DMS 273 (cell line): ENCODE results near the gene COQ5.
"Not testable (repeated sequence)": the region's sequence is repeated elsewhere in the genome, so short reads cannot be mapped to it uniquely, and the experiment has no call there.

Source experiments
- DNase-seq: peaks from one replicate; lab custom pipeline; 2025; ENCODE audit not compliant: unreplicated experiment; lab: John Stamatoyannopoulos, UW

Gene COQ5

GRCh38 chr12:120529641-120530417, 871 bp upstream of the COQ5 start:
- DNase-seq, result peak; percentile 80

DNA sequence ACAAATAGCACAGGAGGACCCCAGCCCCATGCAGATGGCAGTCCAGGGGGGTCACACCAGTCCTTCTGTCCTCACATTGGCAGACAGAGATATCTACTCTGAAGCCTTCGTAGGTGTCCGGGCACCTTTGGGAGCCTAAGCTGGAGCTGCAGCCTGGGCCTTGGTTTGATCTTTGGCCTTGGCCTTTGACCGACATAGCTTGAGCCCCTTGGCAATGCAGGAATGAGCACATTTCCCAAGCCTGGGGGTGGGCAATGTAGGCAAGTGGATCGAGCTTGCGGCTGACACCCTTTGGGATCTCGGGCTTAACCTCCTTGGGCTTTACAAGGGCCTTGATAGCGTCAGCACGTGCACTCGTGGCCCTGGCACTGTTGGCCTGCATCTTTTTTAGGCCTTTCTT, 6.4 kb downstream of the COQ5 start:
- no peak for DNase-seq

GRCh38 chr12:120519324-120519723, 9.6 kb downstream of the COQ5 start:
- DNase-seq, result not testable (repeated sequence)

GRCh38 chr12:120515496-120515895, 13.5 kb downstream of the COQ5 start:
- DNase-seq, result no peak

DNA sequence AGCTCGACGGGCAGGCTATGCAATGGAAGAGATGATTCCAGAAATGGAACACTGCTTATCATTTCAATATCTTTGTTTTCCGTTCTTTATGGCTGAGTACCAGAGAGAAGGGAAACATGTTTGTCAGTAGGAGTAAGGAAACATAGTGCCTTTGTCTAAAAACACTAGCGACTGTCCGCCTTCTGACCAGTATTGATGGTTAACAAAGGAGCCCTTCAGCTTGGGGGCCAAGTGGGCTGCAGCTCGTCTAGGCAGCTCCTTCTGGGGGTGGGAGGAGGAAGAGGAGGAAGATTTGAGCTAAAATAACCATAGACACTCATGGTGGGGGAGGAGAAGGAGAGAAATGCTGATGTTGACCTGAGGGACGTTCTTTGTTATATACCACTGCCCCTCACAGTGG, 15.0 kb downstream of the COQ5 start:
- DNase-seq, result no peak

DNA sequence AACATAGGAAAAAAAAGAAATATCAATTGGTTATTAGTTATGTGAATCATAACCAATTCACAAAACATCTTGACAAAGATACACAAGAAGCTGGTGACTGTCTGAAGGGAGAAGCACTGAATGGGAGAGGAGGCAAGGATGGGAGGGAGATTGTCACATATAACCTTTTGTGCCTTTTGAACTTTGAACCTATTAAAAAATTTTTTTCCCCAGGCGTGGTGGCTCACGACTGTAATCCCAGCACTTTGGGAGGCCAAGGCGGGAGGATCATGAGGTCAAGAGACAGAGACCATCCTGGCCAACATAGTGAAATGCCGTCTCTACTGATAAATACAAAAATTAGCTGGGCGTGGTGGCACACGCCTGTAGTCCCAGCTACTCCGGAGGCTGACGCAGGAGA, 20.4 kb downstream of the COQ5 start:
- DNase-seq, result no peak

GRCh38 chr12:120504587-120504986, 24.4 kb downstream of the COQ5 start:
- no peak for DNase-seq

DNA sequence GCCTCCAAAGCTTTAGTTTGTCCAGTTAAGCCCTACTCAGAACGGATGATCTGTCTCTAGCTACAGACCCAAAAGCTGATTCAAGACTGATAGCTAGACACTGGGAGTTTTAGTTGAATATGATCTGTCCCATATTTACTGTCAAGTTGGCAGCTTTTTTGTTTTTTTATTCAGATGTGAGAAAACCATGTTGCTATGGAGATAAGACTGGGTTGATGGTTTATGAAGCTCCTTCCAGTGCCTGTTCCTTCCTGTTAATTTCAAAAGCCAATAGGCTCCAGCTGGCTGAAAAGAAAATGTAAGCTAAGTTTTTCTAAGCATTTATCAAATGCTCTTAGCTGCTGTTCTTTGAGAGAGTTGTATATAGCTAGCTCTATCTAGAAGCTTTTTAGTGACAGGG, 28.4 kb downstream of the COQ5 start:
- DNase-seq, result no peak

DNA sequence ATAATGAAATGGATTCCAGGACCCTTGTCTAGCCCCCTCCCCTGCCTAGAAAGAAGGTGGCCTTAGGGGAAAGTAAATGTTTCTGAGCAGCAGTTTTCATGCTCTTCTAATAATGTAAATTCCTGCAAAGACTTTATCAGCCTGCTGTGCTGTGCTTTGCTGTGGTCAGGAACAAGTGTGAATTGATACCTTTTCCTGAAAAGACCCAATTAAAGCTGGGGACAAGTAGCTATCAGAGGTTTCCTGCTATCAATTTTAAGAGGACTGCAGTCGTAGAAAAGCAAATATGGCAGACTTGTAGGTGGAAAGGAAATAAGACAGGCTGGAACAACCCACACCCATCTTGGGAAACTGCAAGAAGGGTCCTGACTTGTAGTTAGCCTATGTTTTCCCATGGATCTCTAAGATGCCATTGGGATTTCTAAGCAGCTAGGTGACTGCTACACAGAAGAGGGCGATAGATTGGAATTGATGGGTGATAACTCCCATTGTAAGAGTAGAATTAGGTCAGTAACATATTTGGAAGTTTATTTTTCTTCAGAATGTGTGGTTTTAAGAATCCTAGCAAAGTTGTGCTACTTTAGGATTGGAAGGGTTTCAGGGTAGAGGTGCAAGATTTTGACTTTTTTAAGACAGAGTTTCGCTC, 30.0 kb downstream of the COQ5 start:
- no peak for DNase-seq

DNA sequence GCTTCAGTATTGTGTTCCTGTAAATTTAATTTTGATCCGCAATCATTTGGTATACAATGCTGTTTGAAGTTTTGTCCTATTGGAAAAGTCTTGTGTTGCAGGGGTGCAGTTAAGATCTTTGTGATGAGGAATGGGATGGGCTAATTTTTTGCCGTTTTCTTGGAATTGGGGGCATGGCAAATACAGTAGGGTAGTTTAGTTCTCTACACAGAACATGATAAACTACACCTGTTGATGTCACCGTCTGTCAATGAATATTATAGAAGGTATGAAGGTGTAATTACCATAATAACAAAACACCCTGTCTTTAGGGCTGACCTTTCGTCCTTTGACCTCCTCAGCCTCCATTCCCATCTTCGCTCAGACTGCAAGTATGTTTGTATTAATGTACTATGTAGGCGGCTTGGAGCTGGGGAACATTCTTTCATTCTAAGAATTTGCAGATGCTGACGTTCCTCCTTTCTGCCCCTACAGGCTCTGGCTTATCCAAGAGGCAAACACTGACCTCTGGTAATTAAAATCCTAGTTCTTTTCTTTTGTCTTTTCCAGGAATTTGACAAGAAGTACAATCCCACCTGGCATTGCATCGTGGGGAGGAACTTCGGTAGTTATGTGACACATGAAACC, 31.3 kb downstream of the COQ5 start:
- no peak for DNase-seq

- DNase-seq, result peak; percentile 67
Measured at GRCh38 chr12:120496413-120497340, 32.3 kb downstream of the COQ5 start.

- DNase-seq, result peak; percentile 96
Measured at GRCh38 chr12:120495731-120496412, 33.1 kb downstream of the COQ5 start, which contains the start of gene DYNLL1. Gene DYNLL1 (plus strand): TSS chr12:120496113. CDS start chr12:120496422, 309 bp downstream.

DNA sequence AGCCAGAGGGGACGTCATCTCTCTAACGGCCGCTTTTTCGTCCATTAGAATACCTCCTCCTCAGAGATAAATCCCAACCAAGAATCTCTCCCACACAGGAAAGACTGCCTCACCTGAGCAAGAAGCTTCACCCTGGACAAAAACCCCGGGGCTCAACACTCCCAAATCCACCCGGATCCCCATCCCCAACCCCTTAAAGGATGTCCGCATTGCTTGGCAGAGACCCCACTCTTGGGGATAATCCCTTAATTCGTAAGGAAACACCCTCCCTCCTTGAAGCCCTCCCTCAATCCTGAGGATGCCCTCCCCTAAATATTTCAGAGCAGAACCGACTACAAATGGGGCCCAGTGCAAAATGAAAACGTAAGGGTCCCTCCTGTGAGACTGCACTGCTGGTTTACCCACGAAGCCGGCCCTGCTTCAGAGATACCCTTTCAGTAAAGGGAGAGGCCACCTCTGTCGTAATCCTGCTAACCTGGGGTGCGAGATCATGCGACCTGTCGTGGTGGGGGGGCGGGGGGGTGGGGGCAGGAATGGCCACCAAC, 33.7 kb downstream of the COQ5 start:
- DNase-seq, result peak; percentile 40

GRCh38 chr12:120490833-120491512, 38.0 kb downstream of the COQ5 start:
- DNase-seq, result no peak

- DNase-seq, result no peak
Measured at GRCh38 chr12:120490325-120490724, 38.6 kb downstream of the COQ5 start.

- DNase-seq, result peak; percentile 10
Measured at GRCh38 chr12:120489018-120489417, 39.9 kb downstream of the COQ5 start.

DNA sequence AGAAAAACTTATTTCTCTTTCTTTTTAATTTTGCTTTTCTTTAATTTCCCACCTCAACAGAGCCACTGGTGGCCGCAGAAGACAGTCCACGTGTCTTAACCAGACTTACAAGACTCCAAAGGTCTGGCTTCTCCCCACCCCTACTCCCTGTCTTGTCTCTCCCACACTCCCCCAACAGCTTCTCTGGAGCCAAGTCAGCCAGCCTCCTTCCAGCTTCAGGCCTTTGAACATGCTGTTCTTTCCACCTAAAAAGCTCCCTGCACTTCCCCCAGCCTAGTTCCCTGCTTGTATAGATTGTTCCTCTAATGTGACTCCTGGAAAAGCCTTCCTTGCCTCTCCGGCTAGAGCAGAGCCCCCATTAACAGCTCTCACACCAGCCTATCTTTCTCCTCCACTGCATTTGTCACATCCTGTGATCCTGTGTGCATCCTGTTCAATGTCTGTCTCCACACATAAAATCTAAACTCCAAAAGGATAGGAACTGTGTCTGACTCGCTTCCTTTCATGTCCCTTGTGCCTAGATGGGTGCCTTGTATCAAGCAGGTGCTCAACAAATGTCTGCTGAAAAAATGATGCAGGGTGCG, 40.8 kb downstream of the COQ5 start:
- DNase-seq, result no peak

DNA sequence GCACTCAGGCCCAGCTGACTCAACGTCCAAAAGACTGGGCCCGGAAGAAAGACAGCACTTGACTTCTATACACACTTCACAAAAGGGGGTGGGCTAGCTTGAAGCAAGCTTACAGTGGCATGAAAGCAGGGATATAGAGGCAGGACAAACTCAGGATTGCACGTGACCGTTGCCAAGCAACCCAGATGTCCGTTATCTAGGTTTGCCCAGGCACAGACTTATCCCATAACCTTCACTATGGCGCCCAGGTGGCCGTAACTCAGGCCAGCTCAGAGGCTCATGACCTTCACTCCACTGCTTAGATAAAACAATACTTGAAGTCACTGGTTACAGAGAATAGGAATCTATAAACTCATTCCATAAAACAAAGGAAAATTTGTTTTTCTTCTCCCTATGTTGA, 41.4 kb downstream of the COQ5 start:
- DNase-seq, result peak; percentile 31
